Motor neuron (in vitro differentiated cells): ENCODE data around the gene TWIST2. TPM values are rescaled to one million over a fixed set of nuclear protein-coding genes. Genes with fewer than 3 reads are reported as not detected.

Source experiments
- ATAC-seq, 8 experiments: fragments of 200-7000 bp; cut with Tn5 transposase; replicated peaks in 6 of 8; 2 replicates each; pipeline ENCODE4 v1.8.0; 2021; ENCODE audit warnings: mild to moderate bottlenecking in 8 of 8, moderate library complexity in 8 of 8
- H3K27ac ChIP-seq, 2 donors: fragments of 250-450 bp; sonication (Bioruptor Pico); 2 replicates each; pipeline ENCODE4 v1.9.0; 2021; ENCODE audit warnings: antibody characterized with exemption in 2 of 2, mild to moderate bottlenecking in 2 of 2, moderate library complexity in 1 of 2
- H3K4me1 ChIP-seq, 2 donors: fragments of 250-450 bp; sonication (Bioruptor Pico); replicated peaks in 1 of 2; 2 replicates each; pipeline ENCODE4 v1.6.1; 2021; ENCODE audit warnings: antibody characterized with exemption in 2 of 2, mild to moderate bottlenecking in 2 of 2, moderate library complexity in 1 of 2
- H3K4me3 ChIP-seq, 5 donors: fragments of 250-450 bp; sonication (Bioruptor Pico); 2 replicates each; pipeline ENCODE4 v1.9.0; 2021; ENCODE audit warnings: antibody characterized with exemption in 5 of 5, mild to moderate bottlenecking in 5 of 5, moderate library complexity in 4 of 5
- WGBS, 10 experiments: fragments of 450-650 bp; shearing (Covaris generic); methylation state at CpG; one replicate each; pipeline ENCODE4 v1.0.0; 2022; 5-methylcytosine and 5-hydroxymethylcytosine counted together
- in situ Hi-C, 9 experiments: fragments of 400-800 bp; cut with MboI; loops; one replicate each; pipeline ENCODE4 v1.15.0; 2021; ENCODE audit warnings: low sequenced_read_pairs in 9 of 9, low pct_unique_long_range_greater_than_20kb in 2 of 9; ENCODE audit not compliant: unreplicated experiment in 9 of 9
- total RNA-seq, 8 experiments: library from RNA; unstranded; fragments of 300-600 nt; gene quantifications; 2 replicates each; pipeline versions ENCODE4 v1.2.3 to v1.2.4, GENCODE V29; 2022

The TWIST2 gene
- total RNA-seq, 8 experiments from 2014 or later = 1.00 to 41.3 (median 9.5) TPM; not detected in 3

DNA sequence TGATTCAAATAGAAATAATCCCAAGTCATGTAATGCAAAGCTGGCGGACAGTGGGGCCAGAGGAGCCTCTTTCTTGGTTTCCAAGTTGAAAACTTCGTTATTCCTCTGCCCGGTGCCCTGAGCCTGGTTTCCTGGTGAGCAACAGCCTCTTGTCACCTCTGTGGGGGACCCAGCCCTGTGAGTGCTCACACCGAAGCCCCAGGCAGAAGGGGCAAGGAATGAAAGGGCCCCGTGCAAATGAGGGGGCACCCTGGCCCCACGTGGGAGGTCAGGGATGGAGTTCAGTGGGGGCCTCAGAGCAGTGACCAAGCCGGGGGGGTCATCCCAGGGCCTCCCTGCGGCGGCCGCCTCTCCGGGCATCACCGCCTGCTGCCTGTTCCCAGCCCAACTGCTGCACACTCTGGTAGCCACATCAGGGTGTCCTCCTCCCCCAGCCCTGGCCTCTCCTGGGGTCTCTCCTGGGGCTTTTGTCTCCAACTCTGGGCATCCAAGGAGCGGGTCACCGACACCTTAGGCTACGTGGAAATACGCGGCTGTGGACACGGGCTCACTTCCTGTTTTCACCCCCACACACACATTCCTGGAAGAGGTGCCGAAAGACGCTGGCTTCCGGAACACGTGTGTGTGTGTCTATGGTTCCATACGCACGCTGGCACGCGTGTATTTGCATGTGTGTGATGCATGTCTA, 64.5 kb downstream of the TWIST2 start:
- WGBS, 10 experiments = 60 to 90% (median 60%) methylated on average over 1 to 4 of the region's 26 CpGs; no CpG with 5 or more reads in 5 of the 10 experiments
- H3K4me1 ChIP-seq = peaks cover 11 to 21% of the 10 kb centered on the region in 2 donors
- in situ Hi-C loops = no loop called here
- H3K4me3 ChIP-seq = no peak overlapping the region
- no peak overlapping the region for H3K27ac ChIP-seq
- ATAC-seq = no peak

DNA sequence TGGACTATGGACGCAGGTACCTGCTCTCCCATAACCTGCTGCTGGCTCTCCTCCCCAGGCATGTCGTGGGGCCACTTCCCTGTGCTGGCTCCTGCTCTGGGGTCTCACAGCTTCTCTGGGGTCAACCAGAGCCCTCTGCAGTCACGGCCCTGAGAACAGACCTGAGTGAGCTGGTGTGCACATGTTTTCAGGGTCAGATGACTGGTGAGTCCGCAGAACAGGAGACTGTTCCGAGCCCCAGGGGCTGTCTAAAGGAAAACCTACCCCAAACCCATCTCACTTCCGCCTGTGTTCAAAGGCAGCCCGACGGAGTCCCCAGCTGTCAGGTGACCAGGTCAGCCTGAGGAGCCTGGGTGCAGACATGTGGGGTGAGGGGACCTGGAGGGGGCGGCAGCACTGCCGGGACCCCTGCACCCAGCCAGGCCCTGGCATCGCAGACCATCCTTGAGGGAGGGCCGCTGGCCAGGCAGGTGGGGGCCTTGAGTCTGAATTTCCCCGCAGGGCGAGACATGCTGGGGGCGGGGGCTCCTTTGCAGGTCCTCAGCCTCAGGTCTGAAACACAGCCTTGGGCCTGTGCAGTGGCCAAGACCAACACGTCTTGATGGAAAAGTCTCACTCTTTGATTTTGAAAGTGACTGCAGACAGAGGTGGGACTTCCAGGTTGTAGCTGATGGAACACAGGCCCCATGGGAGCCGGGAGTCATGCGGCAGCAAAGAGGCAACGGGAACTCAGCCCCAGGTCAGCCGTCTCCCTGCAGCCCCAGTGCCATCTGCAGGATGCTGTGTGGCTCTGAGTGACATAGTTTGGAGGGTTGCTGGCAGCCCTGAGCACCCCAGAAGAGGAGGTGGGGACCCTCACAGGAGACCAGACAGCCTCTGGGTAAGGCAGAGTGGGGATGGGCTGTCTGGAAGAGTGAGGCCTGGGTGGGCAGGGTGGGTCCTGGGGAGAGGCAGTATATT, 65.3 kb downstream of the TWIST2 start:
- in situ Hi-C loops = no loop called here
- ATAC-seq = peak in 5 of 8 experiments; percentile 48 to 72 (median 64)
- Histone ChIP-seq H3K4me3 (no peak overlapping the region), H3K27ac (no peak overlapping the region), H3K4me1 (peaks cover 11 to 21% of the 10 kb centered on the region in 2 donors)
- 40 to 100% (median 80%) methylated on average over 1 to 2 of the region's 20 CpGs; no CpG with 5 or more reads in 7 of the 10 experiments for WGBS, 10 experiments

DNA sequence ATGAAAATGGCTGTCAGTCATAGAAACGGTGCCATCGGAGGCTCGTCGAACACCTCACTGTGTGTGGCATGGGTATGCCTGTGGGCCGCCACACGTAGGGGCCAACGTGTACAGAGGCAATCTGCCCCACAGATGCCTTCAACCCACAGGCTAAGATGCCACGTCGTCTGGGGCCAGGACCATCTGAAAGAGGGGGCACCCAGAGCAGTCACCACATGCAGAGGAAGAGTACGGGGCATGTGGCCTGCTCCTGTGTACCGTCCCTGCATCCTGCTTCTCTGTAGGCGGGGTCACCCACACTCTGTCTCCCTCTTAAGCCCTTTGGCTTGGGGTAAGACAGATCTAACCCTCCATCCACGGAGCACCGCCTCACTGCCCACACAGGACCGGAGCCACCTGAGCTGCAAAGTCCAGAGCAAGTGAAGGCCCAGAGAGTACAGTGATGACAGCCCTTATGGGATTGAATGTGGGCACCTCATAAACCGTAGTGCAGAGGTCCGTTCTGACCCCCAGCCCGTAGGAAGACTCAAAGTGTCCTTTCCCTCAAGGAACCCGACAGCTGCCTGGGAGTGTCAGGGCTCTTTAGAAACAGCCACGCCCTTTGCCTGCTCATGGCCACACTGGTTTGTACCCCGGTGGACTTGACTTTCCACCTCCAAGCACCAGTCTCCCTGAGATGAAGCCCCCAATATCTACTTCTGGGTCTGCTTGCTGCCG, 66.2 kb downstream of the TWIST2 start:
- WGBS, 10 experiments = 0 to 87% (median 84%) methylated on average over 1 to 9 of the region's 22 CpGs; no CpG with 5 or more reads in 5 of the 10 experiments
- Histone ChIP-seq H3K4me1 (peaks cover 11 to 21% of the 10 kb centered on the region in 2 donors), H3K4me3 (no peak overlapping the region), H3K27ac (no peak overlapping the region)
- peak in 2 of 8 experiments; percentile 14 to 19 for ATAC-seq
- in situ Hi-C loops = no loop called here

DNA sequence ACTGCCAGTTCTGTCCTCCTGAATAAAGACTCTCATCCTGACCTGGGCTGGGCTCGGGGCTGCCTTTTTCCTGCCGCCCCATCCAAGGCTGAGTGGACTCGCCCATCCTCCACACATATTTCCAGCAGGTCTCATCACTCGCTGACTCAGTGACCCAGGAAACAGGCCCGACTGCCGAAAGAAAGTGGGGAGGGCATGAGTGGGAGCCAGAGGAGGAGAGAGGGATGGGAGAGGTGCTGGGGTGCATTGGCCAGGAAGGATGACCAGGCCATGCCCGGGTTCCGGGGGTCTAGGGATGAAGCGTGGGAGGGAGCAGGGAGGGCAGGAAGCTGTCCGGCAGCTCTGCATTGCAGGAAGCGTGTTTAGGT, 66.7 kb downstream of the TWIST2 start:
- Histone ChIP-seq H3K4me3 (no peak overlapping the region), H3K27ac (no peak overlapping the region), H3K4me1 (peaks cover 6 to 15% of the 10 kb centered on the region in 2 donors)
- in situ Hi-C loops = no loop called here
- ATAC-seq = peak in 2 of 8 experiments; percentile 18 to 22
- WGBS, 10 experiments = 8 to 70% (median 47%) methylated on average over 2 to 4 of the region's 11 CpGs; no CpG with 5 or more reads in 7 of the 10 experiments

DNA sequence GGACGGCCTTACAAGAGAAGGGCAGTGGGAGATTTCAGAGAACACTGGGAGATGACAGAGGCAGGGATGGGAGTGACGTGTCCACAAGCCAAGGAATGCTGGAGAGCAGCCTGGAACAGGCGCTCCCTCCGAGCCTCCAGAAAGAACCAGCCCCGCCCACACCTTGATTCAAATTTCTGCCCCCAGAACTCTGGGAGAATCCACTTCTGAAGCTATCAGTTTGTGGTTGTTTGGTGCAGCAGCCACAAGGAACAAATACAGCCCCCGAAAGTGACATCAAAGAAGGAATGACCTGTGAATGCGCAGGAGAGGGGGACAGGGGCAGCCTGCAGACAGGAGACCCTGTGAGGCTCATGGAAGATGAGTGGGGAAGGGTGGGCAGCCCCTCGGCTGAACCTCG, 67.3 kb downstream of the TWIST2 start:
- WGBS, 10 experiments = 20 to 100% (median 89%) methylated on average over 1 to 5 of the region's 9 CpGs; no CpG with 5 or more reads in 2 of the 10 experiments
- H3K4me3 ChIP-seq = no peak overlapping the region
- no peak overlapping the region for H3K27ac ChIP-seq
- H3K4me1 ChIP-seq = peaks cover 6 to 16% of the 10 kb centered on the region in 2 donors
- no peak for ATAC-seq
- in situ Hi-C loops = no loop called here

DNA sequence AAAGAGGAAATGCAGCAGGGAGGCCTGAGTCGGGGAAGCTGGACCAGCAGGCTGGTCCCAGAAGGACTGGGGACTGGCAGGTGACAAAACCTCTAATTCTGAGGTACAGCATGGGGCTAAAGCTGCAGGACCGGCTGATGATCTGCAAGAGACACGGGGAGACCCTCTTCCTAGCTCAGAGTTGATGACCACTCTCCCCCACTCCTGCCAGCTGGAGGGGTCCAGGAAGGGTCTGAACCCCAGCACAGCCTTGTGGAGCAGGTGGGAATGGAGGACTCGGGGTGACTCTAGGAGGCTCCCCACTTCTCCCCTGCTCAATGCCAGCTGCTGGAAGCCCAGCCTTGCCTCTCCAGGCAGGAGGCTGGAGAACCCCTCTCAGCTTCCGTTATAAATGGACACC, 67.7 kb downstream of the TWIST2 start:
- Histone ChIP-seq H3K27ac (no peak overlapping the region), H3K4me1 (peaks cover 6 to 18% of the 10 kb centered on the region in 2 donors), H3K4me3 (no peak overlapping the region)
- in situ Hi-C loops = no loop called here
- no peak for ATAC-seq
- 10 to 92% (median 71%) methylated on average over 1 to 4 of the region's 5 CpGs; no CpG with 5 or more reads in 4 of the 10 experiments for WGBS, 10 experiments

DNA sequence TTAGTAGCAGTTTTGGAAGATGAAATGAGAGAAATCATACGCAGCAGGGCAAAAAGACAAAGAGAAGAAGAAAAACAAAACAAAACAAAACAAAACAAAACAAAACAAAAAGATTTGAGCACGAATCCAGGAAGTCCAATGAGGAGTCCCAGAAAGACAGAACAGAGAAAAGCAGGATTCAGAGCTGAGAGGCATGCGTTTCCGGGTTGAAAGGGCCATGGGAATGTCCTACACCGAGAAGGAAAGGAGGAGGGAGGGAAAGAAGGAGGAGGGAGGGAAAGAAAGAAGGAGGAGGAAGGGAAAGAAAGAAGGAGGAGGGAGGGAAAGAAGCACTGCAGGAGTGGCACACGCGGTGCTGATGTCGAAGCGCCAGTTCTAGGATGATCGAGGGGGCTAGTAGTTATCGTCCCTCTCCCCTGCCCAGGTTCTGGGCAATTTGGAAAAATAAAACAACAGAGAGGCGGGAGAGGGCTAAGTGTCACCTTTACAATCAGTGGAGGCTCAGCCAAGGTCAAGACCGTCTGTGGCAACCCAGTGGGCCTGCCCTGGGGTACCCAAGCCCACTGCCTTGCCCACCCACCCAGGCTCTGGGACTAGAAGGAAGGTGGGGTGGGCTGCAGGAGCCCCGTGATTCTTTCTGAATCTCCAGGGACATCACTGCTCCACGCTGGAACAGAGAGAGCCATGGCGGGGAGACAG, 68.4 kb downstream of the TWIST2 start:
- WGBS, 10 experiments = 21 to 86% (median 68%) methylated on average over 1 to 15 of the region's 16 CpGs
- no peak overlapping the region for H3K27ac ChIP-seq
- peaks cover 6 to 18% of the 10 kb centered on the region in 2 donors for H3K4me1 ChIP-seq
- in situ Hi-C loops = no loop called here
- no peak for ATAC-seq
- H3K4me3 ChIP-seq = no peak overlapping the region

DNA sequence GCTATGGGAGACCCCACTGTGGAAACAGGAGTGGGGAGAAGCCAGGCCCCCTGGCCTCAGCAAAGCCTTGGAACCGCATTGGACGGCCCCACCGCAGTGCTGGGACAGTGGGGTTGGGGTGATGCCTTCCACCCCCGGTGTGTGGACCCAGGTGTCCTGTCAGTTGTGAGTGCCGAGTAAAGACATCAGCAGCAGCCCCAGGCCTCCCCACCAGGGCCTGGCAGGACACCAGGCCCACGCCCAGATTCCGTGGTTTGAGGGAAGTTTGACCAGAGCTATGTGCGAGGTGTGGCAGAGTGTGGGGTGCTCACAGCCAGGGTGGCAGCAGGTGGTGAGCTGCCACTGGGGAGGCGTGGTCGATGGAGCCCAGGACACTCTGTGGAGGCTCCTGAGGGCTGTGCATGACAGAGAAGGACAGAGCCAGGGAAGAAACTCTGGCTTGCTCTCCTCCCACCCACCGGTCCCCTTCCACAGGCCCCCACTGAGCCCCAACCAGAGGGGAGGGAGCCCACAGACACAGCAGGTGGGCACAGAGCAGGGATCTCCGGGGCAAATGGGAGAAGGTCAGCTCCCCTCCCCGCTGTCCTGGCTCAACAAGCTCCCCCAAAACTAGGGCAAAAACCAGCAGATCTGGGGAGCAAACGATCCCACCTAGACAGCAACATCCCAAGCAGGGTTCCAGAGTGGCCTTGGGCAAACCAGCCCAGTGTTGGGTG, 69.1 kb downstream of the TWIST2 start:
- H3K4me1 ChIP-seq = peaks cover 7 to 20% of the 10 kb centered on the region in 2 donors
- H3K27ac ChIP-seq = no peak overlapping the region
- in situ Hi-C loops = no loop called here
- no peak overlapping the region for H3K4me3 ChIP-seq
- 33 to 100% (median 80%) methylated on average over 1 to 2 of the region's 14 CpGs; no CpG with 5 or more reads in 5 of the 10 experiments for WGBS, 10 experiments
- peak in 2 of 8 experiments; percentile 6 to 9 for ATAC-seq

DNA sequence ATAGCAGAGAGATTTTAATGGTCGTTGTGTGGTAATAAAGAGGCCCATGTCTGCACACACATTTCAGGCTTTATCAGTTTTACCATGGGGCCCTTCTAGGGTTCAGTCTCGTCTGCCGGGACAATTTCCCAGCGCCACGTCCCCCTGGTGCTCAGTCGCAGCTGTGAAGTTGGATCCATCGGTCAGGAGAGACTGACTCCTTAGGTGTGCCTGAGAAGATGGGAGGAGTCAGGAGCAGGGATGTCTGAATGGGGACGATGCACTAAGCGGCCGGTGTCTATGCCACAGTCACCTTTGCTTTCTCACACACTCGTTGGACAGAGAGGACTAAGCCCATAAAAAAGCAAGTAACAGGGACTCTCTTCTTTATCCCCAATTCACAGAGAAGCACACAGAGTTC, 71.4 kb downstream of the TWIST2 start:
- no peak overlapping the region for H3K4me3 ChIP-seq
- in situ Hi-C loops = no loop called here
- ATAC-seq = no peak
- H3K4me1 ChIP-seq = peaks cover 5 to 15% of the 10 kb centered on the region in 2 donors
- WGBS, 10 experiments = 20 to 81% (median 63%) methylated on average over 1 to 11 of the region's 11 CpGs; no CpG with 5 or more reads in 4 of the 10 experiments
- no peak overlapping the region for H3K27ac ChIP-seq

DNA sequence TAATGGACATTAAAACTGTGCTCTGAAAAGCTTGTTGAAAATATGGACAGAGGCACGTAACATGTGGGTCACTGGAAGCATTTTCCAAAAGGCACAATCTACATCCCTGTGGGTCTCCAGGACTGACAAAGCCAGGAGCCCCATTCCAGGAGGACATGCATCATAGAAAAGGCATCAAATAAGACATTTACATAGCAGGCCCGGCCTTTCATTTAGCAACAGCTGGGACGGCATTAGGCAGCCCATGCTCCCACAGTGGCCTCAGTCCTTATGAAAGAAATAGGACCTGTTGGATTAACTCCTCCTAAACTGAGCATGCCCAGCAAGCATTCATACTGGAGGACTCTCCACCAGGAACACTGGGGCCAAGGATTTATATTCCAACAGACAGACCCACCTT, 72.2 kb downstream of the TWIST2 start:
- in situ Hi-C loops = no loop called here
- Histone ChIP-seq H3K27ac (no peak overlapping the region), H3K4me3 (no peak overlapping the region), H3K4me1 (peaks cover 5 to 15% of the 10 kb centered on the region in 2 donors)
- peak in 4 of 8 experiments; percentile 21 to 56 (median 38) for ATAC-seq
- WGBS, 10 experiments = 0 to 100% (median 62%) methylated on average over 1 to 3 of the region's 3 CpGs; no CpG with 5 or more reads in 3 of the 10 experiments

DNA sequence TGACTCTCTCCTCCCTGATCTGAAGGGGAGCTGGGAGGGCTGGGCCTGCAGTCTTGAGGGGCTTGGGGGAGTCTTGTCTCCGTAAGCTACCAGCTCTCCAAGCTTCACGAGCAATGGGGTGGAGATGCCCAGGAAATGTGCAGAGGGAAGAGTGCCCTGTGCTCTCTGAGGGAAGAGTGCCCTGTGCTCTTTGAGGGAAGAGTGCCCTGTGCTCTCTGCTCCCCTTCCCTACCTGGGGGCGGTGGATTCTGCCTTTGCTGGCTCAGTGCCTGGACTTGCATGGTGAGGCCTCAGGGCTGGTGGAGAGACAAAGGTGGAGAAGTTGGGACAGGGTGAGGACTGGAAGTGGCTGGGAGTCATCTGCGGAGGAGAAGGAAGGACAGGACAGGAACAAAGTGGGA, 72.7 kb downstream of the TWIST2 start:
- H3K4me3 ChIP-seq = no peak overlapping the region
- H3K4me1 ChIP-seq = peaks cover 5 to 15% of the 10 kb centered on the region in 2 donors
- no peak overlapping the region for H3K27ac ChIP-seq
- in situ Hi-C loops = no loop called here
- 33 to 95% (median 70%) methylated on average over 1 to 2 of the region's 4 CpGs; no CpG with 5 or more reads in 6 of the 10 experiments for WGBS, 10 experiments
- ATAC-seq = no peak

DNA sequence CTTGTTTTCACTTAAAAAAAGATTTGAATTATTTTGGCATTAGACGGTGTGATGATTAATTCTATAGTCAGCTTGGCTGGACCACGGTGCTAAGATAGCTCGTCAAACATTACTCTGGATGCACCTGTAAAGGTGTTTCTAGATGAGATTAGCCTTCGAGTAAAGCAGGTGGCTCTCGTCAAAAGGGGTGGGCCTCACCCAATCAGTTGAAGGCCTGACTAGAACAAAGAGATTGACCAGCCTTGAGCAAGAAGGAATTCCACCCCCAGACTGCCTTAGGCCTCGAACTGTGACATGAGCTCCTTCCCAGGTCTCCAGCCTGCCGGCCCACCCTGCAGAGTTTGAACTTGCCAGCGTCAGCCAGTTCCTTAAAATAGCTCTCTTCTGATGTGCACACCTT, 73.4 kb downstream of the TWIST2 start:
- in situ Hi-C loops = no loop called here
- Histone ChIP-seq H3K4me1 (peaks cover 11 to 21% of the 10 kb centered on the region in 2 donors), H3K27ac (no peak overlapping the region), H3K4me3 (no peak overlapping the region)
- WGBS, 10 experiments = 26 to 100% (median 87%) methylated on average over 1 to 5 of the region's 8 CpGs; no CpG with 5 or more reads in 2 of the 10 experiments
- ATAC-seq = no peak
